Fibroblast of skin of left biceps (primary cell): ENCODE measurements around the gene LGALS3BP.

Experiments used
- DNase-seq, 2 experiments: peaks; one replicate each; pipeline ENCODE4 v3.0.0-alpha.2; 2013; ENCODE audit warnings: low read depth in 2 of 2

Gene LGALS3BP

GRCh38 chr17:78981010-78981888 is 1.5 kb upstream of the LGALS3BP start:
- no peak for DNase-seq

GRCh38 chr17:78980624-78980972 is 875 bp upstream of the LGALS3BP start:
- DNase-seq, result no peak

GRCh38 chr17:78977997-78978973 is 1.4 kb downstream of the LGALS3BP start:
- no peak for DNase-seq

GRCh38 chr17:78977681-78977943 is 2.1 kb downstream of the LGALS3BP start:
- DNase-seq, result no peak

- DNase-seq, result no peak
Measured at GRCh38 chr17:78976907-78977680, 2.6 kb downstream of the LGALS3BP start.

- peak; percentile 50 to 53 for DNase-seq
Measured at GRCh38 chr17:78974635-78975591, 4.8 kb downstream of the LGALS3BP start.

GRCh38 chr17:78973792-78974520 is 5.8 kb downstream of the LGALS3BP start:
- no peak for DNase-seq

- no peak for DNase-seq
Measured at GRCh38 chr17:78973196-78973595, 6.5 kb downstream of the LGALS3BP start.

GRCh38 chr17:78972507-78973105 is 7.1 kb downstream of the LGALS3BP start:
- no peak for DNase-seq

GRCh38 chr17:78971756-78972506 is 7.8 kb downstream of the LGALS3BP start:
- no peak for DNase-seq

GRCh38 chr17:78970834-78971755 is 8.6 kb downstream of the LGALS3BP start:
- DNase-seq, result peak; percentile 34 to 36

- DNase-seq, result no peak
Measured at GRCh38 chr17:78969865-78970264, 9.9 kb downstream of the LGALS3BP start.

- no peak for DNase-seq
Measured at GRCh38 chr17:78967782-78968362, 11.9 kb downstream of the LGALS3BP start.

GRCh38 chr17:78966910-78967600 is 12.7 kb downstream of the LGALS3BP start:
- no peak for DNase-seq

- no peak for DNase-seq
Measured at GRCh38 chr17:78966123-78966813, 13.5 kb downstream of the LGALS3BP start.

- no peak for DNase-seq
Measured at GRCh38 chr17:78965491-78965924, 14.2 kb downstream of the LGALS3BP start.
